K562 (cell line): ENCODE data around the gene BGN. TPM values are rescaled to one million over a fixed set of nuclear protein-coding genes. Genes with fewer than 3 reads are reported as not detected.

ENCODE experiments used
- ATAC-seq: fragments of 200-7000 bp; cut with Tn5 transposase; 3 replicates; pipeline ENCODE4 v1.9.1; 2020; ENCODE audit warnings: moderate library complexity
- BruUV-seq: library from RNA; stranded (reverse); fragments of 400-500 nt; replicated peaks from 2 replicates; lab custom pipeline; 2021; lab: Mats Ljungman, UMichigan
- CTCF ChIA-PET: fragments of 300-600 bp; formaldehyde crosslinking; extraction: SDS; loops from one replicate; lab custom pipeline; 2021; ENCODE audit warnings: low intra/inter-chr PET ratio; lab: Yijun Ruan, JAX
- POLR2A ChIA-PET: fragments of 300-600, 350-650 bp; sonication (Branson Sonifier 250); formaldehyde crosslinking; extraction: SDS; loops from one replicate; lab custom pipeline; 2021; ENCODE audit warnings: antibody characterized with exemption, inconsistent platforms; lab: Yijun Ruan, JAX
- DNase-seq, 4 experiments: peaks; one replicate each; pipeline versions ENCODE4 v3.0.0 to v3.0.0-alpha.2; 2011 to 2018; ENCODE audit warnings: low spot score in 3 of 4, mixed read lengths in 3 of 4; ENCODE audit errors: extremely low read depth in 1 of 4
- FAIRE-seq: peaks from 2 replicates; lab custom pipeline; 2011; peaks lifted over from hg19 to GRCh38; lab: Jason Lieb, UNC
- H2AFZ ChIP-seq: 2 replicates; pipeline ENCODE4 v1.6.0; 2011; ENCODE audit warnings: low read depth, low read length, control low read depth, inconsistent platforms
- H3K27ac ChIP-seq: fragments of 200-600 bp; 3 replicates; pipeline ENCODE4 v1.8.0; 2011; ENCODE audit warnings: low read depth, mild to moderate bottlenecking, control low read depth, inconsistent platforms, low read length, moderate library complexity, mixed read lengths; ENCODE audit errors: extremely low read depth
- H3K27me3 ChIP-seq, 2 experiments: fragments of 300-600 bp in 1 of 2; 2 replicates in 1 of 2; 3 replicates in 1 of 2; pipeline versions ENCODE4 v1.6.0 to v1.8.0; 2011; ENCODE audit warnings: inconsistent platforms in 2 of 2, low read length in 2 of 2, mild to moderate bottlenecking in 1 of 2, mixed read lengths in 1 of 2, moderate library complexity in 1 of 2; ENCODE audit not compliant: control insufficient read depth in 2 of 2, insufficient read depth in 2 of 2
- H3K36me3 ChIP-seq: fragments of 300-600 bp; 3 replicates; pipeline ENCODE4 v1.8.0; 2011; ENCODE audit warnings: mild to moderate bottlenecking, low read length, inconsistent platforms; ENCODE audit not compliant: control insufficient read depth, insufficient read depth
- H3K4me1 ChIP-seq, 2 experiments: fragments of 200-600 bp in 1 of 2; replicated peaks in 1 of 2; 2 replicates in 1 of 2; 3 replicates in 1 of 2; pipeline versions ENCODE4 v1.5.1 to v1.8.0; 2011; ENCODE audit warnings: inconsistent platforms in 2 of 2, low read length in 2 of 2, mild to moderate bottlenecking in 1 of 2, mixed read lengths in 1 of 2, moderate library complexity in 1 of 2; ENCODE audit not compliant: control insufficient read depth in 2 of 2, insufficient read depth in 2 of 2
- H3K4me2 ChIP-seq: 2 replicates; pipeline ENCODE4 v1.6.1; 2011; ENCODE audit warnings: low read length, control low read depth, inconsistent platforms, mixed read lengths; ENCODE audit not compliant: insufficient read depth
- H3K4me3 ChIP-seq: fragments of 200-600 bp; sonication (generic), shearing (Covaris generic); 2 replicates; pipeline ENCODE4 v1.5.1; 2016; ENCODE audit warnings: control low read depth, inconsistent platforms
- H3K79me2 ChIP-seq: fragments of 200-600 bp; 3 replicates; pipeline ENCODE4 v1.8.0; 2011; ENCODE audit warnings: low read length, inconsistent platforms; ENCODE audit not compliant: control insufficient read depth, insufficient read depth
- H3K9ac ChIP-seq, 2 experiments: 2 replicates each; pipeline versions ENCODE4 v1.6.0 to v1.6.1; 2011; ENCODE audit warnings: low read depth in 2 of 2, low read length in 2 of 2, control low read depth in 1 of 2, inconsistent platforms in 1 of 2, mild to moderate bottlenecking in 1 of 2, mixed read lengths in 1 of 2; ENCODE audit not compliant: insufficient read depth in 1 of 2
- H3K9me1 ChIP-seq: one replicate; pipeline ENCODE4 v1.6.0; 2011; ENCODE audit warnings: inconsistent platforms, mild to moderate bottlenecking, low read length, moderate library complexity; ENCODE audit not compliant: control insufficient read depth, insufficient read depth
- H3K9me3 ChIP-seq: replicated peaks from 2 replicates; pipeline ENCODE4 v1.5.1; 2011; ENCODE audit warnings: low read depth, low read length, inconsistent platforms; ENCODE audit not compliant: control insufficient read depth, insufficient read depth
- H4K20me1 ChIP-seq: replicated peaks from 2 replicates; pipeline ENCODE4 v1.6.1; 2011; ENCODE audit warnings: low read length, inconsistent platforms, mixed read lengths; ENCODE audit not compliant: control insufficient read depth, insufficient read depth
- BMI1 ChIP-seq: fragments of 150-350 bp; IDR thresholded peaks from 2 replicates; pipeline ENCODE4 v1.6.1; 2014; ENCODE audit warnings: low read length
- CEBPZ ChIP-seq: fragments of 150-350 bp; IDR thresholded peaks from 2 replicates; pipeline ENCODE4 v1.6.1; 2014; ENCODE audit warnings: low read depth, mild to moderate bottlenecking, low read length, borderline replicate concordance
- E2F3 ChIP-seq: fragments of 250-450 bp; sonication (Bioruptor Pico); IDR thresholded peaks from 2 replicates; pipeline ENCODE4 v1.4.0; 2020; ENCODE audit warnings: mild to moderate bottlenecking
- FOXP1 ChIP-seq: sonication (generic); formaldehyde crosslinking; IDR thresholded peaks from 2 replicates; pipeline ENCODE4 v1.8.0; 2022; ENCODE audit warnings: mild to moderate bottlenecking, missing genetic modification reagents
- HCFC1 ChIP-seq: IDR thresholded peaks from 2 replicates; pipeline ENCODE4 v1.6.1; 2012; ENCODE audit warnings: low read depth, low read length, improper control_type of control experiment
- HDAC1 ChIP-seq, 2 experiments: fragments of 450-650 bp; IDR thresholded peaks; 2 replicates each; pipeline ENCODE4 v1.6.1; 2016 to 2017; ENCODE audit warnings: inconsistent platforms in 1 of 2, mild to moderate bottlenecking in 1 of 2, moderate library complexity in 1 of 2
- MCM3 ChIP-seq: fragments of 450-650 bp; IDR thresholded peaks from 2 replicates; pipeline ENCODE4 v1.6.1; 2016
- MED1 ChIP-seq: sonication (generic); formaldehyde crosslinking; IDR thresholded peaks from 2 replicates; pipeline ENCODE4 v1.8.1; 2023; ENCODE audit warnings: missing genetic modification reagents, borderline replicate concordance
- PHB2 ChIP-seq: fragments of 450-650 bp; IDR thresholded peaks from 2 replicates; pipeline ENCODE4 v1.6.1; 2017; ENCODE audit warnings: low read depth
- SMAD3 ChIP-seq: fragments of 450-650 bp; formaldehyde crosslinking; conservative IDR thresholded peaks from 2 replicates; pipeline ENCODE4 v1.4.0; 2020; ENCODE audit warnings: mild to moderate bottlenecking
- SMARCA5 ChIP-seq: fragments of 450-650 bp; IDR thresholded peaks from 2 replicates; pipeline ENCODE4 v1.6.1; 2016
- SOX6 ChIP-seq: fragments of 450-650 bp; IDR thresholded peaks from 2 replicates; pipeline ENCODE4 v1.6.1; 2014; ENCODE audit warnings: mild to moderate bottlenecking
- TAF9B ChIP-seq: fragments of 450-650 bp; IDR thresholded peaks from 2 replicates; pipeline ENCODE4 v1.6.1; 2018; ENCODE audit warnings: mild to moderate bottlenecking; ENCODE audit not compliant: partially characterized antibody
- ZNF253 ChIP-seq: fragments of 250-450 bp; sonication (Bioruptor Pico); conservative IDR thresholded peaks from 2 replicates; pipeline ENCODE4 v1.6.1; 2021; ENCODE audit warnings: mild to moderate bottlenecking
- ZNF316 ChIP-seq: fragments of 450-650 bp; IDR thresholded peaks from 2 replicates; pipeline ENCODE4 v1.6.1; 2016
- WGBS: fragments of 100-300 bp; shearing (Covaris generic); methylation state at CpG from one replicate; pipeline ENCODE4 v1.1.6; 2016; ENCODE audit warnings: low coverage, mixed read lengths; ENCODE audit not compliant: insufficient coverage; ENCODE audit errors: missing lambda C conversion rate; 5-methylcytosine and 5-hydroxymethylcytosine counted together
- in situ Hi-C: fragments of 300-500 bp; cut with MboI; formaldehyde crosslinking; loops from 4 replicates; pipeline ENCODE4 v1.15.0; 2018; ENCODE audit warnings: inconsistent platforms, mixed read lengths
- intact Hi-C: fragments of 100-400 bp; cut with micrococcal nuclease; formaldehyde crosslinking; loops from 2 replicates; pipeline ENCODE4 v1.14.2; 2022
- polyA plus RNA-seq, 8 experiments: library from polyadenylated mRNA; depleted of rRNA in 4 of 8; stranded (reverse) in 5 of 8; unstranded in 3 of 8; fragments of >200 nt; fragmentation: Nextera tagmentation in 2 of 8; fragmentation: Illumina TruSeq in 1 of 8; extraction: Ambion mirVana in 2 of 8; extraction: Trizol in 1 of 8; gene quantifications; 2 replicates each; pipeline versions ENCODE4 v1.2.1 to v1.2.3, GENCODE V29; 2011 to 2014; ENCODE audit warnings: inconsistent platforms in 1 of 8, missing spikeins in 1 of 8
- total RNA-seq, 7 experiments: library from RNA; depleted of rRNA in 6 of 7; stranded (reverse); fragments of >200 nt in 6 of 7; fragmentation: Illumina TruSeq in 2 of 7; extraction: Trizol in 2 of 7; gene quantifications; 2 replicates each; pipeline versions ENCODE4 v1.2.1 to v1.2.3, GENCODE V29; 2011 to 2021; ENCODE audit warnings: low replicate concordance in 1 of 7
- TF ChIP-seq, protein P1 (sequence below): fragments of 450-650 bp; IDR thresholded peaks from 2 replicates; pipeline ENCODE4 v1.6.1; 2016; ENCODE audit warnings: mild to moderate bottlenecking
- TF ChIP-seq, protein P2 (sequence below): fragments of 250-450 bp; sonication (Bioruptor Pico); IDR thresholded peaks from 2 replicates; pipeline ENCODE4 v1.5.0; 2020; ENCODE audit warnings: mild to moderate bottlenecking

Gene BGN
- total and polyA plus RNA-seq, 9 of the 15 experiments (the other 6 are each of a cell fraction or from before 2014, with no cell fraction given) = 0.11 TPM; not detected in 8

- TF ChIP-seq E2F3 (CRISPR knock-in tag) (no peak), ZNF316 (no peak), MCM3 (no peak), MED1 (CRISPR knock-in tag) (no peak), TAF9B (no peak), SMARCA5 (no peak), HDAC1 (IDR thresholded peaks at IDR 0.05) (no peak), SMAD3 (no peak), BMI1 (no peak)
- TF ChIP-seq, protein P1, sequence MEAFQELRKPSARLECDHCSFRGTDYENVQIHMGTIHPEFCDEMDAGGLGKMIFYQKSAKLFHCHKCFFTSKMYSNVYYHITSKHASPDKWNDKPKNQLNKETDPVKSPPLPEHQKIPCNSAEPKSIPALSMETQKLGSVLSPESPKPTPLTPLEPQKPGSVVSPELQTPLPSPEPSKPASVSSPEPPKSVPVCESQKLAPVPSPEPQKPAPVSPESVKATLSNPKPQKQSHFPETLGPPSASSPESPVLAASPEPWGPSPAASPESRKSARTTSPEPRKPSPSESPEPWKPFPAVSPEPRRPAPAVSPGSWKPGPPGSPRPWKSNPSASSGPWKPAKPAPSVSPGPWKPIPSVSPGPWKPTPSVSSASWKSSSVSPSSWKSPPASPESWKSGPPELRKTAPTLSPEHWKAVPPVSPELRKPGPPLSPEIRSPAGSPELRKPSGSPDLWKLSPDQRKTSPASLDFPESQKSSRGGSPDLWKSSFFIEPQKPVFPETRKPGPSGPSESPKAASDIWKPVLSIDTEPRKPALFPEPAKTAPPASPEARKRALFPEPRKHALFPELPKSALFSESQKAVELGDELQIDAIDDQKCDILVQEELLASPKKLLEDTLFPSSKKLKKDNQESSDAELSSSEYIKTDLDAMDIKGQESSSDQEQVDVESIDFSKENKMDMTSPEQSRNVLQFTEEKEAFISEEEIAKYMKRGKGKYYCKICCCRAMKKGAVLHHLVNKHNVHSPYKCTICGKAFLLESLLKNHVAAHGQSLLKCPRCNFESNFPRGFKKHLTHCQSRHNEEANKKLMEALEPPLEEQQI = no peak
Measured at GRCh38 chrX:153450949-153451277, 43.9 kb upstream of the BGN start (continued).

DNA sequence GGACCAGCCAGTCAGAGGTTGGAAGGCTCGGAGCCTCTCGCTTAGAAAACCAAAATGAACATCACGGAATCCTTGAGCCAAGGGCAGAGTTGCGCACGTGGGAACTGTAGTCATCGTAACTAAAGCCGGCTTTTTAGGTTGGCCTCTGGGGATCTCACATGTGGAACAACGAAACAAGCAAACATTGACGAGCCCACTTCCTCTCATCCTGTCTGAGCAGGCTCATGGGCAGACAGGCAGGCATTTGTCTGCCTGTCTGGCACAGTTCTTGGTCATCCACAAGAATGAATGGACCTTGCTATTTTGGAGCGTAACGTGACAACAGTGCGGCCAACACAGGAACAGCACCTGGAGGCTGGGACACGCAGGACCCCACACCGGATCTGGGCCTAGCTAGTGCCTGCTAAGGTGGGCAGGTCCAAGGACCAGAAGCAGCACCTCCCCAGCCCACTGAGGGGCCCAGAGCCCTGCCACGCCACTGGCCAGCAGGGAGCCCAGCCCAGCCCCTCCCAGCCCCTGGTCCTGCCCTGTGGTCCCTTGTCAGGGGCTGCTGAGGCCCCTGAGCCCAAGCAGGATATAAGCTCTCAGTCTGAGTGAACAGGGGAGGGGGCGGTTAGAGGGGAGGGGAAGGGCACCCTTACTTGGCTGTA, 39.8 kb upstream of the BGN start:
- WGBS = 97% methylated on average over 11 of the region's 16 CpGs
- in situ Hi-C loops = no loop called here
- TF ChIP-seq SOX6 = no peak
- TF ChIP-seq CEBPZ = no peak
- no peak for TF ChIP-seq MED1 (CRISPR knock-in tag)
- no peak for TF ChIP-seq PHB2
- TF ChIP-seq HCFC1 = no peak
- no peak for TF ChIP-seq FOXP1 (CRISPR knock-in tag)
- TF ChIP-seq ZNF253 = no peak
- TF ChIP-seq, protein P2, sequence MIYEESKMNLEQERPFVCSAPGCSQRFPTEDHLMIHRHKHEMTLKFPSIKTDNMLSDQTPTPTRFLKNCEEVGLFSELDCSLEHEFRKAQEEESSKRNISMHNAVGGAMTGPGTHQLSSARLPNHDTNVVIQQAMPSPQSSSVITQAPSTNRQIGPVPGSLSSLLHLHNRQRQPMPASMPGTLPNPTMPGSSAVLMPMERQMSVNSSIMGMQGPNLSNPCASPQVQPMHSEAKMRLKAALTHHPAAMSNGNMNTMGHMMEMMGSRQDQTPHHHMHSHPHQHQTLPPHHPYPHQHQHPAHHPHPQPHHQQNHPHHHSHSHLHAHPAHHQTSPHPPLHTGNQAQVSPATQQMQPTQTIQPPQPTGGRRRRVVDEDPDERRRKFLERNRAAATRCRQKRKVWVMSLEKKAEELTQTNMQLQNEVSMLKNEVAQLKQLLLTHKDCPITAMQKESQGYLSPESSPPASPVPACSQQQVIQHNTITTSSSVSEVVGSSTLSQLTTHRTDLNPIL (CRISPR knock-in tag) = no peak

More for the DNA sequence above, 39.8 kb upstream of the BGN start:
- Histone ChIP-seq H3K9ac (no peak overlapping the region), H2AFZ (no peak overlapping the region), H3K36me3 (peaks cover 69% of the 10 kb centered on the region; the same call in 2 of the 3 replicates), H3K9me3 (no peaks in the 10 kb centered on the region), H3K4me2 (no peak overlapping the region), H3K79me2 (no peaks in the 10 kb centered on the region), H3K27ac (no peak overlapping the region), H3K4me3 (no peak overlapping the region), H3K9me1 (no peaks in the 10 kb centered on the region), H4K20me1 (no peaks in the 10 kb centered on the region), H3K4me1 (peaks cover 0 to 5% of the 10 kb centered on the region in 2 experiments; a peak in 1 of 5 replicates), H3K27me3 (no peaks in the 10 kb centered on the region)
- ChIA-PET CTCF (no interaction called here), POLR2A (interaction anchor here (0.5 to 1.0 kb wide), 2 partner anchors 12 to 126 kb away, joined by 3 read pairs; no protein-coding TSS in a partner anchor)
- FAIRE-seq (no peak), DNase-seq (no peak), ATAC-seq (no peak)
- no TSS peak for BruUV-seq
- intact Hi-C loops = no loop called here
